ENCODE data around the gene GRK7.

Gene GRK7

DNA sequence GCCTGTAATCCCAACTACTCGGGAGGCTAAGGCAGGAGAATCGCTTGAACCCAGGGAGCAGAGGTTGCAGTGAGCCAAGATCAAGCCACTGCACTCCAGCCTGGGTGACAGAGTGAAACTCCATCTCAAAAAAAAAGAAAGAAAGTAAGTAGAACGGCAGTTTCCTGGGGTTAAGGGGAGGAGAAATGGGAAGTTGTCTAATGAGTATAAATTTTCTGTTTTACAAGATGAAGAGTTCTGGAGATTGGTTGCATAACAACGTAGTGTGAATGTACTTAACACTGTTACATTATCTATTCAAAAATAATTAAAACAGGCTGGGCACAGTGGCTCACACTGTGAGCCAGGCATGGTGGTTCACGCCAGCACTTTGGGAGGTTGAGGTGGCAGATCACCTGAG lies 45.4 kb downstream of the GRK7 start:
- Histone ChIP-seq H3K36me3 (ENCODE audit: insufficient read depth, low read length) (no peaks in the 10 kb centered on the region), H3K9ac (ENCODE audit: low read depth, low read length) (no peak overlapping the region), H3K4me1 (ENCODE audit: insufficient read depth, low read length) (no peaks in the 10 kb centered on the region), H3K9me3 (ENCODE audit: control insufficient read depth, insufficient read depth, low read length) (no peaks in the 10 kb centered on the region)

DNA sequence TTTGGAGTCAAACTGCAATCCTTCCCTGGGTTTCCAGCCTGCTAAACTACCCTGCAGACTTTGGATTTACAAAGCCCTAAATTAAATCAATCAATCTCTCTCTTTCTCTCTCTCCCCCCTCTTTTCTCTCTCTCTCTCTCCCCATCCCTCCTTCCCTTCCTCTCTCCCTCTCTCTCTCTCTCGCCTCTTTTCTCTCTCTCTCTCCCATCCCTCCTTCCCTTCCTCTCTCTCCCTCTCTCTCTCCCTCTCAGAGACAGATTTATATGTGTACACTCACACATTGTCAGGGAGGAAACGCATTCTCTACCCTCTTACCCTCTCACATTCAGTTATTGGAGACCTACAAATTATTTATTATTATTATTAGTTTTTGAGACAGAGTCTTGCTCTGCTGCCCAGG lies 47.0 kb downstream of the GRK7 start:
- no peak overlapping the region for H3K9ac ChIP-seq (ENCODE audit: low read depth, low read length)
- no peaks in the 10 kb centered on the region for H3K36me3 ChIP-seq (ENCODE audit: insufficient read depth, low read length)
- H3K4me1 ChIP-seq (ENCODE audit: insufficient read depth, low read length): no peaks in the 10 kb centered on the region
- H3K9me3 ChIP-seq (ENCODE audit: control insufficient read depth, insufficient read depth, low read length): no peaks in the 10 kb centered on the region

DNA sequence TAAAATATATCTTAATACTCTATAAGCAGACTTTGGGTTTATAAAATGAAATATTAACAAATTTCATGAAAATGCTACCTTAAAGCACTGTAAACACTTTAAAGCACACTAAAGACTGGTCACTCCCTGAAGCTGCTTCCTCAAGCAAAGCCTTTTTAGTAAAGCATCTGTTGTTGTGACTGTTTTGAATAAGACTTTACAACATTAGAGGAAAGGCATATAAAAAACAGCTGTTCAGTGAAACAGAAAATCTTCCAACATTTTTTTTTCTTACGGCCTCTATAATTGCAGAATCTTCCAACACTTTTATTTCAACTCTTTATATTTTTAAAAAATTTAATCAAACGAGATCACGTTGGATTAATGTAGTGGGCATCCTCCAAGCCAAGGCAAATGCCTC lies 48.1 kb downstream of the GRK7 start:
- no peaks in the 10 kb centered on the region for H3K4me1 ChIP-seq (ENCODE audit: insufficient read depth, low read length)
- H3K36me3 ChIP-seq (ENCODE audit: insufficient read depth, low read length): no peaks in the 10 kb centered on the region
- no peaks in the 10 kb centered on the region for H3K9me3 ChIP-seq (ENCODE audit: control insufficient read depth, insufficient read depth, low read length)
- H3K9ac ChIP-seq (ENCODE audit: low read depth, low read length): no peak overlapping the region

DNA sequence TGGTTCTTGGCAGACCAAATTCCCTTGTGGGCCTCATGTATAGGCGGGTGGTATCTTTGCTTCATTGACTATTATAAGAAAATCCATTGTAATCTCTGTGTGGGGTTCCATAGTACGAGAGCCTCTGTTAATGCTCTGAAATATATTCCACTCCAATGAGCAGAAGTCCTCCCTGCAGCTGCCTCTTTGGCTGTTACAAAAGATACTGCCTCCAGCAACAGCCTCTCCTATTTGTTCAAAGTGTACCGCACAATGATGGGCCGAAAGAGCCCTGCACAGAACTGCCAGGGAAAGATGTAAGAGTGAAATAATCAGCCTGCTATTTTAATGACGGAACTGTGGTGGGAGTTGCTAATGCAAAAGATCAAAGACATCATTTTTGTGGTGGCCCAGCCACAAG lies 48.9 kb downstream of the GRK7 start:
- Histone ChIP-seq H3K9ac (ENCODE audit: low read depth, low read length) (no peak overlapping the region), H3K36me3 (ENCODE audit: insufficient read depth, low read length) (no peaks in the 10 kb centered on the region), H3K9me3 (ENCODE audit: control insufficient read depth, insufficient read depth, low read length) (no peaks in the 10 kb centered on the region), H3K4me1 (ENCODE audit: insufficient read depth, low read length) (no peaks in the 10 kb centered on the region)

DNA sequence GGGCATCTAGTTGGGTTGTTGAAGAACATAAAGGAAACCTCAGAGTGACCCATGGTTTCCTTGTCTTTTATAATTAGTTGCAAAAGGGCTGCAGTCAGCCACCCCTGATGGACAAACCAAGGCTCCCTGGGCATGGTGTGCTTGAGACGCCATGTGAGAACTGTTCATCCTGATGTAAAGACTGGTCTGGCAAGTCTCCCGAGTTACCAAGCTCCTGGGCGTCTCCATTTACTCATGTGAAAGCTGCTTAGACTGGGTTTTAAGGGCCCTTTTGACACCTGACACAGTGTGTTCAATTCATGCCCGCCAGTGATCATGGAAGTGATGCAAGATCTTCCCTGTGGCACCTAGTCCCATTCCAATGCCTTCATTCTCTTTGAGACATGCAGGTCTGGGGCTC lies 49.4 kb downstream of the GRK7 start:
- no peaks in the 10 kb centered on the region for H3K36me3 ChIP-seq (ENCODE audit: insufficient read depth, low read length)
- H3K4me1 ChIP-seq (ENCODE audit: insufficient read depth, low read length): no peaks in the 10 kb centered on the region
- H3K9ac ChIP-seq (ENCODE audit: low read depth, low read length): no peak overlapping the region
- no peaks in the 10 kb centered on the region for H3K9me3 ChIP-seq (ENCODE audit: control insufficient read depth, insufficient read depth, low read length)
